OCI-LY7 (cell line): ENCODE results near the gene UPK3A. TPM values are rescaled to one million over a fixed set of nuclear protein-coding genes. Genes with fewer than 3 reads are reported as not detected.

Experiments
- Bru-seq: library from RNA; stranded (reverse); fragments of 400-500 nt; gene quantifications from one replicate; lab custom pipeline; 2021; lab: Mats Ljungman, UMichigan
- BruChase-seq, 2 experiments: library from RNA; stranded (reverse); fragments of 400-500 nt; gene quantifications; one replicate each; lab custom pipeline; 2021; lab: Mats Ljungman, UMichigan
- BruUV-seq: library from RNA; stranded (reverse); fragments of 400-500 nt; replicated peaks from 2 replicates; lab custom pipeline; 2021; lab: Mats Ljungman, UMichigan
- CTCF ChIA-PET: fragments of 300-600 bp; sonication (Branson Sonifier 250); formaldehyde crosslinking; loops from one replicate; lab custom pipeline; 2022; ENCODE audit warnings: antibody characterized with exemption; ENCODE audit not compliant: unreplicated experiment; lab: Charles Lee
- POLR2A ChIA-PET: fragments of 300-600 bp; sonication (Branson Sonifier 250); formaldehyde crosslinking; loops from one replicate; lab custom pipeline; 2022; ENCODE audit warnings: antibody characterized with exemption; lab: Charles Lee
- DNase-seq: peaks from one replicate; pipeline ENCODE4 v3.0.0-alpha.2; 2015; ENCODE audit warnings: low spot score
- H2AFZ ChIP-seq: fragments of 200-600 bp; sonication (generic), shearing (Covaris generic); 2 replicates; pipeline ENCODE4 v1.6.1; 2014; ENCODE audit warnings: mild to moderate bottlenecking, antibody characterized with exemption, low read length, moderate library complexity
- H3K27ac ChIP-seq: fragments of 200-600 bp; sonication (generic); 2 replicates; pipeline ENCODE4 v1.5.1; 2014; ENCODE audit warnings: mixed run types, low read depth, mild to moderate bottlenecking, moderate library complexity, low read length, inconsistent platforms; ENCODE audit not compliant: poor library complexity, severe bottlenecking
- H3K36me3 ChIP-seq: fragments of 200-600 bp; sonication (generic); 2 replicates; pipeline ENCODE4 v1.6.1; 2014; ENCODE audit warnings: mild to moderate bottlenecking, antibody characterized with exemption, low read length, moderate library complexity, mixed read lengths; ENCODE audit not compliant: insufficient read depth
- H3K4me1 ChIP-seq: fragments of 200-600 bp; sonication (generic); 2 replicates; pipeline ENCODE4 v1.5.1; 2014; ENCODE audit warnings: mild to moderate bottlenecking, low read length; ENCODE audit not compliant: insufficient read depth, poor library complexity, severe bottlenecking
- H3K4me2 ChIP-seq: fragments of 200-600 bp; sonication (generic); 2 replicates; pipeline ENCODE4 v1.6.1; 2014; ENCODE audit warnings: mild to moderate bottlenecking, low read length
- H3K4me3 ChIP-seq: fragments of 200-600 bp; sonication (generic); 2 replicates; pipeline ENCODE4 v1.5.1; 2014; ENCODE audit warnings: mild to moderate bottlenecking, low read depth, low read length; ENCODE audit not compliant: poor library complexity, severe bottlenecking
- H3K79me2 ChIP-seq: fragments of 200-600 bp; sonication (generic); 2 replicates; pipeline ENCODE4 v1.6.1; 2016; ENCODE audit warnings: low read depth, mild to moderate bottlenecking, low read length, moderate library complexity, mixed read lengths; ENCODE audit not compliant: insufficient read depth
- H3K9me2 ChIP-seq: fragments of 200-600 bp; sonication (generic); 2 replicates; pipeline ENCODE4 v1.6.1; 2016; ENCODE audit warnings: mild to moderate bottlenecking, low read length, mixed read lengths; ENCODE audit not compliant: insufficient read depth
- H3K9me3 ChIP-seq: fragments of 200-600 bp; sonication (generic); 2 replicates; pipeline ENCODE4 v1.6.1; 2014; ENCODE audit warnings: mild to moderate bottlenecking, mixed run types, low read length, mixed read lengths
- H4K20me1 ChIP-seq: fragments of 200-600 bp; sonication (generic); 2 replicates; pipeline ENCODE4 v1.6.1; 2014; ENCODE audit warnings: mild to moderate bottlenecking, antibody characterized with exemption, low read length, moderate library complexity, mixed read lengths; ENCODE audit not compliant: insufficient read depth
- CTCF ChIP-seq: fragments of 200-600 bp; sonication (generic); conservative IDR thresholded peaks from 2 replicates; pipeline ENCODE4 v1.5.1; 2014; ENCODE audit warnings: mild to moderate bottlenecking, antibody characterized with exemption, low read length, moderate library complexity, mixed read lengths
- EZH2phosphoT487 ChIP-seq: fragments of 200-600 bp; sonication (generic); IDR thresholded peaks from 2 replicates; pipeline ENCODE4 v1.6.1; 2018; ENCODE audit warnings: low read depth, borderline replicate concordance, mild to moderate bottlenecking, mixed run types, antibody characterized with exemption, low read length, moderate library complexity, mixed read lengths
- intact Hi-C: fragments of 100-400 bp; cut with micrococcal nuclease; formaldehyde crosslinking; loops from one replicate; pipeline ENCODE4 v1.10.0; 2022; ENCODE audit not compliant: unreplicated experiment
- long read RNA-seq: library from polyadenylated mRNA; stranded (forward); transcript quantifications from one replicate; pipeline ENCODE4 v2.0.0, GENCODE V29; 2022
- total RNA-seq, 2 experiments: library from RNA; depleted of rRNA in 1 of 2; stranded (reverse); fragments of >200 nt in 1 of 2; shearing (Covaris generic) in 1 of 2; gene quantifications; 2 replicates each; pipeline ENCODE4 v1.2.3, GENCODE V29; 2014 to 2022

UPK3A gene
- total RNA-seq (2014; rRNA removed; shearing (Covaris generic)): not detected in 2 replicates
- total RNA-seq (2022): not detected in 2 replicates
- Bru-seq, nascent RNA: not detected
- BruChase-seq, experiment 1, labeled RNA remaining after a 6-hour chase: not detected
- percentile 13 among the genes with signal in this experiment for BruChase-seq, experiment 2, labeled RNA remaining after a 2-hour chase
- long read RNA-seq: 0 reads

- CTCF ChIA-PET: no interaction called here
- H3K4me3 ChIP-seq: no peak within 1 kb of the TSS
- H3K9me3 ChIP-seq: no peaks in the 10 kb centered on the region
- no peaks in the 10 kb centered on the region for H3K9me2 ChIP-seq
- no peak within 1 kb of the TSS for H2AFZ ChIP-seq
- peaks cover 23% of the 10 kb centered on the region for H3K4me1 ChIP-seq
- H3K4me2 ChIP-seq: no peak within 1 kb of the TSS; the same call in 1 of the 2 replicates
- no peaks in the 10 kb centered on the region for H4K20me1 ChIP-seq
- no peak within 1 kb of the TSS for H3K27ac ChIP-seq
- H3K36me3 ChIP-seq: no peaks in the 10 kb centered on the region
- no peak for DNase-seq
- no TSS peak for BruUV-seq
- no peak for TF ChIP-seq CTCF
- TF ChIP-seq EZH2phosphoT487: no peak
- POLR2A ChIA-PET: no interaction called here
- H3K79me2 ChIP-seq: no peaks in the 10 kb centered on the region
- intact Hi-C loops: no loop called here
Observed at GRCh38 chr22:45284705-45285262, at the start of gene UPK3A. TSS of gene UPK3A (plus strand) at chr22:45284949. CDS start at chr22:45285014, 65 bp downstream.

GRCh38 chr22:45235101-45235777 is 49.5 kb upstream of the UPK3A start:
- H3K9me2 ChIP-seq: no peaks in the 10 kb centered on the region
- no TSS peak for BruUV-seq
- H2AFZ ChIP-seq: no peak overlapping the region
- TF ChIP-seq CTCF (no peak), EZH2phosphoT487 (no peak)
- DNase-seq: peak; percentile 90
- peaks cover 60% of the 10 kb centered on the region for H3K79me2 ChIP-seq
- ChIA-PET POLR2A (interaction anchor here (0.8 to 1.3 kb wide), 4 partner anchors 11 to 27 kb away, joined by 3 to 6 read pairs (median 5); no protein-coding TSS in a partner anchor), CTCF (interaction anchor here (0.6 to 1.9 kb wide), 2 partner anchors 27 to 28 kb away, joined by 3 to 6 read pairs; no protein-coding TSS in a partner anchor)
- H4K20me1 ChIP-seq: peaks cover 16% of the 10 kb centered on the region
- H3K27ac ChIP-seq: peak overlapping the region; percentile 91
- H3K36me3 ChIP-seq: peaks cover 57% of the 10 kb centered on the region
- intact Hi-C loops: loop anchor here (1.0 to 10.0 kb wide), 2 partner anchors 28 to 70 kb away; partner anchors contain the start of gene NUP50
- H3K9me3 ChIP-seq: no peaks in the 10 kb centered on the region
- peak overlapping the region; percentile 61 for H3K4me3 ChIP-seq
- peaks cover 80% of the 10 kb centered on the region for H3K4me1 ChIP-seq
- peak overlapping the region; percentile 84 for H3K4me2 ChIP-seq
